Neuronal stem cell (in vitro differentiated cells): Measurements from ENCODE around the gene ST6GALNAC5.

Source experiments
- DNase-seq: peaks from one replicate; pipeline ENCODE4 v3.0.0-alpha.2; 2013; ENCODE audit warnings: low spot score
- H2AFZ ChIP-seq: one replicate; pipeline ENCODE4 v1.6.1; 2013; ENCODE audit warnings: mild to moderate bottlenecking, low read length, inconsistent platforms
- H2AK5ac ChIP-seq: 2 replicates; pipeline ENCODE4 v1.6.1; 2013; ENCODE audit warnings: low read depth, mild to moderate bottlenecking, inconsistent platforms, low read length, moderate library complexity, mixed read lengths
- H2BK120ac ChIP-seq: 2 replicates; pipeline ENCODE4 v1.6.1; 2013; ENCODE audit warnings: low read depth, mild to moderate bottlenecking, inconsistent platforms, low read length, moderate library complexity, mixed read lengths
- H2BK12ac ChIP-seq: one replicate; pipeline ENCODE4 v1.6.1; 2013; ENCODE audit warnings: low read length, inconsistent platforms
- H2BK15ac ChIP-seq: 2 replicates; pipeline ENCODE4 v1.6.1; 2013; ENCODE audit warnings: mild to moderate bottlenecking, low read length, inconsistent platforms, mixed read lengths
- H2BK5ac ChIP-seq: one replicate; pipeline ENCODE4 v1.6.1; 2013; ENCODE audit warnings: inconsistent platforms, mild to moderate bottlenecking, low read length, moderate library complexity
- H3K14ac ChIP-seq: one replicate; pipeline ENCODE4 v1.6.1; 2013; ENCODE audit warnings: low read length, inconsistent platforms
- H3K18ac ChIP-seq: 2 replicates; pipeline ENCODE4 v1.6.1; 2013; ENCODE audit warnings: low read length, inconsistent platforms
- H3K23ac ChIP-seq: 2 replicates; pipeline ENCODE4 v1.6.1; 2013; ENCODE audit warnings: low read depth, mild to moderate bottlenecking, mixed read lengths, low read length, inconsistent platforms; ENCODE audit not compliant: poor library complexity
- H3K27ac ChIP-seq: replicated peaks from 3 replicates; pipeline ENCODE4 v1.5.1; 2013; ENCODE audit warnings: low read length, inconsistent platforms
- H3K27me3 ChIP-seq, 3 experiments: 2 replicates each; pipeline ENCODE4 v1.6.1; 2013; ENCODE audit warnings: low read length in 3 of 3, mild to moderate bottlenecking in 2 of 3, inconsistent platforms in 1 of 3, low read depth in 1 of 3, mixed read lengths in 1 of 3, moderate library complexity in 1 of 3; ENCODE audit not compliant: control insufficient read depth in 3 of 3, insufficient read depth in 3 of 3
- H3K36me3 ChIP-seq, 2 donors: replicated peaks in 1 of 2; 2 replicates each; pipeline ENCODE4 v1.6.1; 2013; ENCODE audit warnings: low read length in 2 of 2; ENCODE audit not compliant: control insufficient read depth in 2 of 2, insufficient read depth in 2 of 2
- H3K4ac ChIP-seq: 2 replicates; pipeline ENCODE4 v1.6.1; 2013; ENCODE audit warnings: inconsistent platforms, mild to moderate bottlenecking, low read length, moderate library complexity
- H3K4me1 ChIP-seq, 2 donors: 1 replicate in 1 of 2; 2 replicates in 1 of 2; pipeline ENCODE4 v1.6.1; 2013; ENCODE audit warnings: low read length in 2 of 2, low read depth in 1 of 2; ENCODE audit not compliant: control insufficient read depth in 2 of 2, insufficient read depth in 1 of 2
- H3K4me2 ChIP-seq: one replicate; pipeline ENCODE4 v1.6.1; 2013; ENCODE audit warnings: mild to moderate bottlenecking, low read length, inconsistent platforms; ENCODE audit not compliant: insufficient read depth, poor library complexity, severe bottlenecking
- H3K4me3 ChIP-seq, 2 donors: 2 replicates each; pipeline ENCODE4 v1.5.1; 2013; ENCODE audit warnings: low read length in 2 of 2, mild to moderate bottlenecking in 2 of 2, inconsistent platforms in 1 of 2, moderate library complexity in 1 of 2
- H3K79me1 ChIP-seq: one replicate; pipeline ENCODE4 v1.6.1; 2013; ENCODE audit warnings: low read depth, mild to moderate bottlenecking, inconsistent platforms, low read length, moderate library complexity
- H3K9ac ChIP-seq: one replicate; pipeline ENCODE4 v1.6.1; 2013; ENCODE audit warnings: mild to moderate bottlenecking, low read depth, low read length, inconsistent platforms; ENCODE audit not compliant: poor library complexity
- H3K9me3 ChIP-seq, 2 donors: replicated peaks in 1 of 2; 2 replicates each; pipeline versions ENCODE3 to v1.6.1; 2013; ENCODE audit warnings: low read length in 2 of 2, mild to moderate bottlenecking in 2 of 2, inconsistent platforms in 1 of 2, low read depth in 1 of 2, mixed read lengths in 1 of 2, moderate library complexity in 1 of 2; ENCODE audit not compliant: control insufficient read depth in 2 of 2, insufficient read depth in 1 of 2
- H4K8ac ChIP-seq: one replicate; pipeline ENCODE4 v1.6.1; 2013; ENCODE audit warnings: low read depth, mild to moderate bottlenecking, inconsistent platforms, low read length, moderate library complexity
- H4K91ac ChIP-seq: one replicate; pipeline ENCODE4 v1.6.1; 2013; ENCODE audit warnings: low read length, low read depth, mild to moderate bottlenecking, inconsistent platforms; ENCODE audit not compliant: poor library complexity
- WGBS, 2 donors: extraction: QIAGEN DNeasy Blood & Tissue Kit; methylation state at CpG; one replicate each; pipeline ENCODE4 v1.1.7; 2013; ENCODE audit warnings: missing lambda C conversion rate in 2 of 2, mixed read lengths in 1 of 2; ENCODE audit not compliant: insufficient read length in 2 of 2, insufficient replicate concordance in 1 of 2; ENCODE audit errors: extremely low coverage in 2 of 2; 5-methylcytosine and 5-hydroxymethylcytosine counted together

Gene ST6GALNAC5

DNA sequence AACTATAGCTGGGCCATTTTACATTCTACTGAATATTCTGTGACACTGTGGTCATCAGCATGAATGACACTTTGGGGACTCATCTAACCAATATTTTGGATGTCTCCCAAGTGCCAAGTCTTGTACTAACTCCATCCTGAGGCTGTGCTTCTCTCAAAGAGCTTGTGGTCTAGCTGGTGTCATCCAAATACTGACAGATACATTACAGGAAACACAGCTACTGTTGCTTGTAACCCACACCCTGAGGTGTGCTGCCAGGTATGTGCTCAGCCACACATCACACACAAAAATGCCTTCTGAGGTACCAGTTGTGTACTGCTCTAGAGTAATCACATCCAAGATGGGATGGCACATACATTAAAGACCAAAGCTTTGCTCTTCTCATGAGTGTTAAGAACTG, 81.6 kb downstream of the ST6GALNAC5 start:
- Histone ChIP-seq H3K4ac (no peak overlapping the region), H3K36me3 (peaks cover 0 to 2% of the 10 kb centered on the region in 2 donors), H3K4me2 (no peak overlapping the region), H3K27me3 (no peaks in the 10 kb centered on the region), H2BK120ac (no peak overlapping the region), H4K91ac (no peak overlapping the region), H3K23ac (no peak overlapping the region), H2AFZ (no peak overlapping the region), H3K14ac (no peak overlapping the region), H3K79me1 (no peaks in the 10 kb centered on the region), H3K27ac (no peak overlapping the region), H2AK5ac (no peak overlapping the region), H3K9ac (no peak overlapping the region), H4K8ac (no peak overlapping the region), H2BK15ac (no peak overlapping the region), H3K4me1 (peaks cover 2 to 6% of the 10 kb centered on the region in 2 donors), H2BK5ac (no peak overlapping the region), H3K18ac (no peak overlapping the region), H3K9me3 (no peaks in the 10 kb centered on the region), H3K4me3 (no peak overlapping the region), H2BK12ac (no peak overlapping the region)
- no peak for DNase-seq

DNA sequence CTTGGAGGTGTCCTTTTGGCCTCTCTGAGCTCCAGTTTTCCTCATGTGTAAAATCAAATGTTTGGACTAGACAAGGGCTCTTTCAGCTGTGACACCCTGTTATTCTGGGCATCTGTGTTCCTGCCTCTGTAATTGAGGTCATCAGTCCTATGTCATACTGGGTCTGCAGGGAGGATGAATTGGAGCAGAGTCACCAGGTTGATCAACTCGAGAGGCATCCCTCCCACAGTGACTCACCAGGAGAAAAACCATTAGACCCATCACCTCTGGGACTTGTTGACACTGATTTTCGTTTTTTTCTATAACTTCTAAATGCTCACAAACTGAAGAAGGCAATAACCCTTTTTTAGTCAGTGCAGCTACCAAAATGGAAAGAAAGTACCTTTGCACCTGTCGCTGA, 82.2 kb downstream of the ST6GALNAC5 start:
- WGBS, 2 donors = no CpG with 5 or more reads among the region's 3 CpGs
- H2BK12ac ChIP-seq = no peak overlapping the region

DNA sequence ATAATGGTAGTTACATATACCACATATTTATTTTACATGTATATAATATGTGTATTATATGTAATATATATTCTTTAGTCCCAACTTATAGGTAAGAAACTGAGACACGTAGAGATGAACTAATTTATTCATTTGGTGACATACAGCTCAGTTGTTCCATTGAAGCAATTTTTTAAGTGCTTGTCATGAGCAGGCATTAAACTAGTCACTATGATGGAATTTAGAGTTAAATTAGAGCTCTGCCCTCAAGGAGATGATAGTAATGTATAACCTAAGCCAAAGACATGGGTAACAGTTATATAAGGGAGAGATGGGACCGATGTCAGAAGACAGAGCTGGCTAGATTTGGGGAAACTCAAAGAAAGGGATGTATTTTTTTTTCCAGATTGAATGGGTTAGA, 83.0 kb downstream of the ST6GALNAC5 start:
- Histone ChIP-seq H2BK15ac (no peak overlapping the region), H3K27ac (no peak overlapping the region), H2BK12ac (no peak overlapping the region), H3K9ac (no peak overlapping the region), H4K91ac (no peak overlapping the region), H3K79me1 (no peaks in the 10 kb centered on the region), H3K27me3 (no peaks in the 10 kb centered on the region), H3K18ac (no peak overlapping the region), H3K4me1 (no peaks in the 10 kb centered on the region), H4K8ac (no peak overlapping the region), H3K9me3 (no peaks in the 10 kb centered on the region), H3K14ac (no peak overlapping the region), H3K4me2 (no peak overlapping the region), H2AK5ac (no peak overlapping the region), H3K4me3 (no peak overlapping the region), H2BK5ac (no peak overlapping the region), H3K36me3 (peaks cover 0 to 2% of the 10 kb centered on the region in 2 donors), H2BK120ac (no peak overlapping the region), H3K23ac (no peak overlapping the region), H2AFZ (no peak overlapping the region), H3K4ac (no peak overlapping the region)
- no CpG with 5 or more reads among the region's 2 CpGs for WGBS, 2 donors
- DNase-seq = no peak

More for the DNA sequence above, 82.2 kb downstream of the ST6GALNAC5 start:
- Histone ChIP-seq H3K14ac (no peak overlapping the region), H3K18ac (no peak overlapping the region), H3K27me3 (no peaks in the 10 kb centered on the region), H3K4me3 (no peak overlapping the region), H3K9ac (no peak overlapping the region), H2AFZ (no peak overlapping the region), H3K4me2 (no peak overlapping the region), H2BK5ac (no peak overlapping the region), H2BK120ac (no peak overlapping the region), H3K36me3 (peaks cover 0 to 2% of the 10 kb centered on the region in 2 donors), H3K79me1 (no peaks in the 10 kb centered on the region), H3K27ac (no peak overlapping the region), H3K4ac (no peak overlapping the region), H3K9me3 (no peaks in the 10 kb centered on the region), H4K91ac (no peak overlapping the region), H3K23ac (no peak overlapping the region), H2BK15ac (no peak overlapping the region), H3K4me1 (peaks cover 2 to 6% of the 10 kb centered on the region in 2 donors), H2AK5ac (no peak overlapping the region), H4K8ac (no peak overlapping the region)
- DNase-seq = no peak

GRCh38 chr1:76951153-76951552, 83.9 kb downstream of the ST6GALNAC5 start:
- Histone ChIP-seq H2AK5ac (no peak overlapping the region), H3K27me3 (no peaks in the 10 kb centered on the region), H3K9me3 (no peaks in the 10 kb centered on the region), H3K4me3 (no peak overlapping the region), H3K18ac (no peak overlapping the region), H3K4me2 (no peak overlapping the region), H3K14ac (no peak overlapping the region), H2BK5ac (no peak overlapping the region), H3K4ac (no peak overlapping the region), H3K9ac (no peak overlapping the region), H3K79me1 (no peaks in the 10 kb centered on the region), H2AFZ (no peak overlapping the region), H3K27ac (no peak overlapping the region), H3K23ac (no peak overlapping the region), H2BK12ac (no peak overlapping the region), H3K4me1 (no peaks in the 10 kb centered on the region), H4K91ac (no peak overlapping the region), H2BK15ac (no peak overlapping the region), H2BK120ac (no peak overlapping the region), H4K8ac (no peak overlapping the region), H3K36me3 (peaks cover 0 to 2% of the 10 kb centered on the region in 2 donors)
- DNase-seq = no peak
- WGBS, 2 donors = no CpG with 5 or more reads among the region's 2 CpGs
